ENCODE measurements around the gene HDDC2. TPM values are rescaled to one million over a fixed set of nuclear protein-coding genes. Genes with fewer than 3 reads are reported as not detected.

The HDDC2 gene
- total RNA-seq, 4 donors from 2014 or later: 58.9 to 89.5 (median 78.9) TPM

- Histone ChIP-seq H3K27me3 (no peaks in the 10 kb centered on the region), H3K4me1 (no peaks in the 10 kb centered on the region), H3K4me3 (replicated peaks in 1 of 3) (no peak overlapping the region), H3K27ac (no peak overlapping the region), H3K36me3 (no peaks in the 10 kb centered on the region), H3K9me3 (no peaks in the 10 kb centered on the region)
- no peak for DNase-seq
- intact Hi-C loops (cut with DNase I): no loop called here
- 79 to 87% methylated on average over 12 of the region's 12 CpGs for WGBS, 2 donors
- no peak for TF ChIP-seq CTCF (IDR thresholded peaks at IDR 0.05)
- no peak for TF ChIP-seq POLR2A (IDR thresholded peaks at IDR 0.05)
These were observed 39.5 kb downstream of the HDDC2 start for GRCh38 chr6:125262016-125263013.

- no peaks in the 10 kb centered on the region for H3K9me3 ChIP-seq
- no peak for TF ChIP-seq POLR2A (IDR thresholded peaks at IDR 0.05)
- TF ChIP-seq CTCF (IDR thresholded peaks at IDR 0.05): no peak
- no peak overlapping the region for H3K27ac ChIP-seq
- DNase-seq: no peak
- WGBS, 2 donors: 84 to 85% methylated on average over 2 of the region's 2 CpGs
- no peak overlapping the region for H3K4me3 ChIP-seq (replicated peaks in 1 of 3)
- no peaks in the 10 kb centered on the region for H3K27me3 ChIP-seq
- H3K36me3 ChIP-seq: no peaks in the 10 kb centered on the region
- H3K4me1 ChIP-seq: no peaks in the 10 kb centered on the region
- intact Hi-C loops (cut with DNase I): no loop called here
These were observed 42.4 kb downstream of the HDDC2 start for GRCh38 chr6:125259354-125259736.

- TF ChIP-seq CTCF (IDR thresholded peaks at IDR 0.05) (no peak), POLR2A (IDR thresholded peaks at IDR 0.05) (no peak)
- no peaks in the 10 kb centered on the region for H3K9me3 ChIP-seq
- H3K27me3 ChIP-seq: no peaks in the 10 kb centered on the region
- 95 to 96% methylated on average over 2 of the region's 2 CpGs for WGBS, 2 donors
- no peaks in the 10 kb centered on the region for H3K36me3 ChIP-seq
- DNase-seq: no peak
- no peak overlapping the region for H3K27ac ChIP-seq
- intact Hi-C loops (cut with DNase I): no loop called here
- H3K4me3 ChIP-seq (replicated peaks in 1 of 3): no peak overlapping the region
- H3K4me1 ChIP-seq: no peaks in the 10 kb centered on the region
These were observed 43.0 kb downstream of the HDDC2 start for GRCh38 chr6:125258651-125259353.

- Histone ChIP-seq H3K36me3 (no peaks in the 10 kb centered on the region), H3K4me1 (no peaks in the 10 kb centered on the region), H3K4me3 (replicated peaks in 1 of 3) (no peak overlapping the region), H3K27ac (no peak overlapping the region), H3K9me3 (no peaks in the 10 kb centered on the region), H3K27me3 (no peaks in the 10 kb centered on the region)
- TF ChIP-seq CTCF (IDR thresholded peaks at IDR 0.05): no peak
- TF ChIP-seq POLR2A (IDR thresholded peaks at IDR 0.05): no peak
- intact Hi-C loops (cut with DNase I): no loop called here
- DNase-seq: no peak
- WGBS, 2 donors: 96 to 97% methylated on average over 3 of the region's 3 CpGs
These were observed 44.4 kb downstream of the HDDC2 start for GRCh38 chr6:125257351-125257750.

- Histone ChIP-seq H3K36me3 (no peaks in the 10 kb centered on the region), H3K27me3 (no peaks in the 10 kb centered on the region), H3K9me3 (no peaks in the 10 kb centered on the region), H3K4me3 (replicated peaks in 1 of 3) (no peak overlapping the region), H3K4me1 (peaks cover 5 to 7% of the 10 kb centered on the region in 2 donors), H3K27ac (no peak overlapping the region)
- WGBS, 2 donors: 75 to 81% methylated on average over 3 of the region's 3 CpGs
- intact Hi-C loops (cut with DNase I): no loop called here
- TF ChIP-seq POLR2A (IDR thresholded peaks at IDR 0.05) (no peak), CTCF (IDR thresholded peaks at IDR 0.05) (no peak)
- no peak for DNase-seq
These were observed 46.6 kb downstream of the HDDC2 start for GRCh38 chr6:125255201-125255600.
